Stimulated activated CD4-positive, alpha-beta T cell treated with anti-CD3 and anti-CD28 coated beads, TNF-alpha, amount 100 ng/mL, for 4 hours (primary cell): Measurements from ENCODE around the gene ABTB2.
A peak's percentile ranks its signal among the peaks of the same experiment; 100 is the strongest.

ENCODE experiments used
- DNase-seq, 3 experiments: peaks; one replicate each; pipeline ENCODE4 v3.0.0-alpha.2; 2020; ENCODE audit warnings: low read depth in 3 of 3

Gene ABTB2

DNA sequence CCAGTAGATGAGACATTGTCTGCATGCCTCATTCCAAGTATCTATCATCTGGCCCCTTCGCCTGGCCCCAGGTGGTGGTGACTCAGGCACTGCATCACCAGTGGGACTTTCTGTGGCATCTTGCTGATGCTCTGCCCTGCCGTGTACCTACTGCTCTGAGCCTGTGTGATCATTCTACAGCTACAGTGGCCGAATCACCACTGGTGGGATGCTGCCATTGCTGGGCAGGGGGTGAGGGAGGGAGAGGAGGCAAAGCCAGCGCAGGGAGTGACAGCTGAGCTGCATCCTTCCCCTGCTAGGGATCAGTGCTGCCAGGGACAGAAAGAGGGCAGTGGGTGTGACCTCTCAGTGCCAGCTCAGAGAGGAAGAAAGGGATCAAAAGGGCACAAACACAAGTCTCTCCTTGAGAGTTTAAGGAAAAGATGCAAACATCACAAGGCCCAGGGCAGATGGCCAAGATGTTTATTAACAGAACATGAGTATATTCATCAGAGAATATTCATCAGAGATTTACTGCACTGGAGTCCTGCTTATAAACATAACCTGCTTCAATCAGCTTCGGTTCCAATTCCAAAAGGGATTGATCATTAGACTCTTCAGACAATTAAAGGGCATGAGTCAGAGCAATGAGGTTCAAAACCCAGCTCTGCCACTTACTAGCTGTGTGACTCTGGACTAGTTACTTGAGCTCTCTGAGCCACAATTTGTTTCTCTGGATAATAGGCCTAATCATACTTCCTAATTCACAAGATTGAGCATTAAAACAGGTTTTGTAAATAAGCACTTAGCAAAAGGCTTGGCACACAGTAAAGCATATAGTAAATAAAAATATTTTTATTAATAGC, 142.6 kb downstream of the ABTB2 start:
- DNase-seq: peak; percentile 19 to 52 (median 52)

DNA sequence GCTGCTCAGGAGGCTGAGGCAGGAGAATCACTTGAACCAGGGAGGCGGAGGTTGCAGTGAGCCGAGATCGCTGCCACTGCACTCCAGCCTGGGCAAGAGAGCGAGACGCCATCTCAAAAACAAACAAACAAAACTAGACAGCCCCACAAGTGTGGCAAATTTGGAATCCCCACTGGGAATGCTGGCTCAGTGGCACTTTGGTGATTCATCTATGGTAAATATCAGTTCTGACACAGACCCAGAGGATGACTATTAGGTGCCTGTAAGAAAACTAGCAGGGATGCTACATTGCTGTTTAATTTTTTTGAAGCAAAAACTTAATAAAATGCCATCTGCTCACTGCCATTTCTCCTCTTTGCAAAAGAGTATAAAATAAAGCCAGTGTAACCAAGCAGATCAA, 144.4 kb downstream of the ABTB2 start:
- no peak for DNase-seq

DNA sequence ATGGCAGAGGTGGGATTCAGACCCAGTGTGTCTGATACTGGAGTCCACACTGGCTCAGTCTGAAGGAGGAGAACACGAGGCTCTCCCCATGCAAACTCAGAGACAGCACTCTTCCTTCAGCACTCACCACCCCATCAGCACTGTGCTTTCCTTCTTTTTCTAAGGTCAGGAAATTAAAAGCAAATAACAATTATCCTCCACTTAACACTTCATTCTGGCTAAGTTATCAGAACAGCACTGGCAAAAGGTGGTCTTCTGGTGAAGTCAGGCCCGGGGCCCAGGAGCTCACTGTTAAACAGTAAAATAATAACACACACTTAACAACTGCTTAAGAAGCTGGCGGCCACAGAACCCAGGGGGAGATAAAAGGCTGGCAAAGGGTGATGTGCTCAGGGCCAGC, 145.2 kb downstream of the ABTB2 start:
- no peak for DNase-seq

DNA sequence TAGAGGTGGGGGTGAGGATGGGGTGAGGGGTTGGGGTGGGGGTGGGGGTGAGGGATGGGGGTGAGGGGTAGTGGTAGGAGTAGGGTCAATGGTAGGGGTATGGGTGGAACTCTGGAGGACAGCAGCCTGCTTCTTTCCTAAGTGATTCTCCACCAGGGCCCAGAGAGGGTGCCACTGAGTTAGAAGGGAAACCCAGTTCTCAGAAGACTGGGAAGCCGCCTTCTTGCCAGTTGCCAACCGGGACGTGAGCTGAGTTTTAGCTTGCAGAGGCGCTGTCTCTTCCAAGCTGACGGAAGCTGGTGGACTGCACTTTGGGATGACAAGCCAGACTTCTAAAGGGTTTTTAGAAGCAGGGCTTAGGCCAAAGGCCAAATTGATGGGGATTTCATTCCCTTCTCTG, 148.0 kb downstream of the ABTB2 start:
- no peak for DNase-seq

DNA sequence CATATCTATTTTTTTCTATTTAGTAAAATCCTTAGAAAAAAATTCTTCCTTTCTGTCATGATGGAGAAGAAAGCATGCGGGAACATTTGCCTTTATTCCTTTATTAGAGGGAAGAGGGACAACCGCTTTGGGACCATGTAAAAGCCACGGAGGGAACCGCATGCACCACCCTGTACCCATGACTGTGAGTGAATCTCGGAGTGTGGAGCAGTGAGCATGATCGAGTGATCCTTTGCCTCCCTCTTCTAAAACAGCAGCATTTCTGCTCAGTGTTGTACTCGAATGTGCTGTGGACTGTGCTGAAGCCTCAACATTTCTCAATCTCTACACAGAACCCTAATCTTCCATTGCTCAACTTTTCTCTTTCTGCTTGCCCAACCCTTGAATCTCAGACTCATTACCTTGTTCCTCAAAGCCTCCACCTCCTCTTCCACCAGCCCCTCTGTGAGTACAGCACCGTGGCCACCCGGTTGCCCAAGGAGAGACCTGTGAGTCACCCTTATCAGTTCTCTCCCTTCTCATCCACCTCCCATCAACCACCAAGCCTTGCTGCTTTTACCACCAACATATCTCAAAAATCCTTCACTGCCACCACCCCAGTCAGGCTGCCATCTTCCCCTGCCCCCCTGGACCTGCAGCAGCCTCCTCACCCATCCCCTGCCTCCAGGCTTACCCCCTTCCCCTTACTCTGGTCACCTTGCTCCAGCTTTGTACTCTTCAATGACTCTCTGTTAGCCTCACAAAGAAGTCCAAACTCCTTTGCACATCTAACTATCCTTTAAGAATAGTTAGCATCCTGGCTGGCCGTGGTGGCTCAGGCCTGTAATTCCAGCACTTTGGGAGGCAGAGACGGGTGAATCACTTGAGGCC, 149.3 kb downstream of the ABTB2 start:
- DNase-seq: no peak

DNA sequence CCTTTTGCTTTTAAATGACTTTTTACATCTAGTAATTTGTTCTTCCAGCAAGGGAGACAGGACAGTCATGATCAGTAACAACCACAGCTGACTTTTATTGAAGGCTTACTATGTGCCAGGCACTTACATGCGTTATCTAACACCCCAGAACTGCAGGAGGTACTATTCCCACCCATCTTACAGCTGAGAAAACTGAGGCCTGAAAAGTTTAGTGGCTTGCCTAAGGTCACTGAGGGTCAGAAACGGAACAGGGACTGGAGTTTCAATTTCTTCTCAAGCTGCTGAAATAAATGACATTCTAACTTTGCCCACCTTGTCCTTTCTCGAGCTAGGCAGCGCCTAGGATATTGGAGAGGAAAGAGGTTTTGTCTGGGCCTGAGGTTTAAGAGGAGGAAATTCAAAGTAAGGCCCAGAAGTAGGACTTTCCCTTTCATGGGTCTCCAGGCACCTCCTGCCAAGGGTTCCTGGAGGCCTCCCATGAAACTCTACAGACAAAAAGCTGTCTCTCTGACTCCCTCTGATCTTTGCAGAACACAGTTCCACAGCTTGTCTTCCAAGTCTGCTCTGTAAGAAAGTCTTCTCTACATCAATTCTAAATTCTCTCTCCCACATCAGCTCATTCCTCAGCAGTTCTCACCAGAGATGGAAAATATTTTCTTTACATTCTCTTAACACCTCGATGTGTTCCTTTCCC, 150.2 kb downstream of the ABTB2 start:
- DNase-seq: no peak

DNA sequence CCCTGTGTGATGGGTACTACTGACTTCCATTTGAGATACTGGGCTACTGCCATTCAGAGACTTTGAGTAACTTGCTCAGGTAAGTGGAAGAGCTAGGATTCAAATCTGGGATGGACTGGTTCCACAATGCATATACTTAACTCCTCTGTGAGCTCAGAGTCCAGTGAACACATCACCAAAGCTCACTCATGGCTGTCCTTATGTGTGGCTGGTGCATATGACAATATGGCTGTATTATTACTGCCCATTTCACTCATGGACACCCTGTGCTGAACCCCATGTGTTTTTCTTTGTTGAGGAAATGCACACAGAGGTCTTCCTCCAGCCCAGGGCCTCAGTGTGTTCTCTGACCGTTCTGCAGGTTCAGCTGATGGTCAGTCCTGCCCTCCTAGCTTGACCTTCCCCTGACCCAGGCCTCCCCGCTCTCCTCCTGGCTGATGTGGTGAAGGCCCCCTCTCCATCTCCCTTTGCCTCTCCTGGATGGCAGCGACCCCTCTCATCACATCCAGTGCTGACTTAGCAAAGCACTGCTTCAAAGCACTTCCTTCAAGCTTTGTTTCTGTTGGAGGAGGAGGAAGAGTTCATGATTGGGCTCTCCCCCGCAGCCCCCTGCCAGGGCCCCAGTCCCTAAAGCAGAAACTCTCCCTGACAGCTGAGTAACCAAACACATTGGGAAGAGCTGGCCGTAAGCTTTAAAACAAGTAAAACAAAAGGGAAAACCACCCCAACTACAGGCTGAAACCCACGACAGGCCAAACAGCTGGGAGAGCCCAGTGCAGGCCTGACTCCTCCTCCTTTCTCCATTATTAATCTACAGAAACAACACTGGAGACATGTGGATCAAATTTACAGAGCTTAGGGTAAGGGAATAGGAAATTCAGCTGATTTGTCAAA, 151.2 kb downstream of the ABTB2 start:
- no peak for DNase-seq

DNA sequence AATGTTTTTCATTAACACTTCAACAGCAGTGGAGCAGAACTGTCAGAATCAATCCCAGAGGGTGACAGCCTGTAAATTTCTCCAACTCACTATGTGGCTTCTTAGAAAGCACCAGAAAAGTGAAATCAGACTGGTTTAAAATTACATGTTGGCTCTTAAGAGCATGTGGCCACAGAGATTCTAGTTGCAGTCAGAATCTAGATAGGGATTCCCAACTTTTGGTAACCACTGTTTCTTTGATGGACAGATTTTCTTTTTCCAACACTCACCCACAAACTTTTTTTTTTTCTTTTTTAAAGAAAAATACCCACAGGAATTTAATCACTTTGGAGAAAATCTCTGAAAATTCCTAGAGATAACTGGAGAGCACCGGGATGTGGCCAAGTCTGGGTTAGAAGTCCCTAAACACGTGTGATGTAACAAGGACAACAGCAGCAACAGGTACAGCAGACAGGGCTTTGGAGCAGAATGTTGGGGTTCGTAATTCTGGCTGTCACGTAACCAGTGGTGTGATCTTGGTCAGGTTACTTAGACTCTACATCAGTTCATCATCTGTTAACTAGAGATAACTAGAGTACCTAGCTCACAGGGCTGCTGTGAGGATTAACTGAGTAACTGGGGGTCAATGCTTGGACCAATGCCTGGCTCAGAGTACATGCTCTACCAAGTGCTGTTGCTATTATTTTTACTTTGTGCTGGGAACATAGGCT, 152.3 kb downstream of the ABTB2 start:
- no peak for DNase-seq

DNA sequence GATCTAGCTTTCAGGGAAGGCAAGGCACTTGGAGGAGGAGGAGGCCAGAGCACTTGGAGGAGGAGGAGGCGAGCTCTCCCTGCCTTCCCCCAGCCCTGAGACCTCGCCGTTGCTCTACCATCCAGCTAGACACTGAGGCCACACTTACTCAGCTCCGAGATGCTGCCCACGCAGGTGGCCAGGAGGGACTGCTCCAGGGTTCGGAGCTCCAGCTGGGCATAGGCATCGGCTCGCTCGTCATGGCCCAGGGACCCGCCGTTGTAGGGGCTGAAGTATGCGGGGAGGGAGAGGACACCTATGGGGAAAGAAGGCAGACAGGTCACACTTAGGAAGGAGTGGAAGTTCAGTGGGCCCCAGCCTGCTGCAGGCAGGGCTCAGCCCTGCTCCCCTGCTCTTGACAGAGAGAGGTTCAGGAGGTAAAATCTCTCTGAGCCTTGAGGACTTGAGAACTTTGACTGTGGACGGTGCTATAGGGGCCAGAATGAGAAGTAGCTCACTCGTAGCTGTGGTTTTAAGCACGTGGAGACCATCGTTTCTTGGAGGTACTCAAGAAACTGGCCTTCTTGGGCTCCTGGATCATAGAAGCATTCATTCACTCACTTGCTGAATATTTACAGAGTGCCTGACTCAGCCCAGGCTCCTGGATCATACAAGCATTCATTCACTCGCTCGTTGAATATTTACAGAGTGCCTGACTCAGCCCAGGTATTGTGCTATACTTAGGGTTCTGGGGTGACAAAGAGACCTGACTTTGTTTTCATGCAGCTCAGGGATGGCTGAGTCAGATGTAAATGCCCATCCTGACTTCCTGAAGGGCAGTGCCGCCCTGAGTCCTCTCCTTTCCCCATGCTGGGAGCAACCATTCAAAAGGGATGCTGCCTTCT, 153.2 kb downstream of the ABTB2 start:
- DNase-seq: no peak

DNA sequence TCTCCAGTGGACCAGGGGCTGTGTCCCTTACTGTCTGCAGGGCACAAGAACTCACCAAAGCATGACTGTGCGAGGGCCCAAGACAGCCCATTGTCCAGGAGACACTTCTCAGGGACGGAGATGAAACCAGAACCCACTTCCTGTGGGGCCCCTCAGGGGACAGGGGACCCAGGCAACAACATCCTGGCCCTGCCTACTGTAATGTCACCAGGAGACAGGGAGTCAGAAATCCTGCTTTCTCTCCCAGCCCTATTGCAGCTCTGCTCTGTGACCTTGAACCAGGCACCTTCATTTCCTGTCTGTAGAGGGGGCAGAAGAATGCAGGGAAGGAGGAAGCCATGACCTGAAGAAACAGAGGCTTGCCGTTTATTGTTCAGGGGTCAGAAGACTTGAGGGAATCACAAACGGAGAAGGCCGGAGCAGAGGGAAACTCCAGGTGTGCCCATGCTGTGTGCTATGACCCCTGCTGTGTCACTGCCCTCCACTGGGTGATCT, 154.4 kb downstream of the ABTB2 start:
- DNase-seq: no peak

DNA sequence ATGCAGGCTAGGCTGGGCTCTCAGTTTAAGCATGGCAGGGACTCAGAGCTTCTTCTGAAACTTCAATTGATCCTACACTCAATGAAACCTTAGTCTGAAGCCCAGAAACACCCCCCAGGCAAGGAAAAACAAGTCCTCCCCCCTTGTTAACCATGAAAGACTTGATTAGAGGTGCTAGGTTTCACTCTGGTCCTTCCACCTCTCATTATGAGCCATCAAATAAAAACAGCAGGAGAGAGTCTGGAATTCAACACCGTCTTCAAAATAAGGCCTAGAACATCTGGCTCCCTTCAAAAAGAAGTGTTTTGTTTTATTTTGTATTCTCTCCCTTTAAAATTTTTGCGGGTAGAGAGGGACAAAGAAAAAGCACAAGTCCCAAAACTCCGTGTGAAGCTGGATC, 156.7 kb downstream of the ABTB2 start:
- no peak for DNase-seq

DNA sequence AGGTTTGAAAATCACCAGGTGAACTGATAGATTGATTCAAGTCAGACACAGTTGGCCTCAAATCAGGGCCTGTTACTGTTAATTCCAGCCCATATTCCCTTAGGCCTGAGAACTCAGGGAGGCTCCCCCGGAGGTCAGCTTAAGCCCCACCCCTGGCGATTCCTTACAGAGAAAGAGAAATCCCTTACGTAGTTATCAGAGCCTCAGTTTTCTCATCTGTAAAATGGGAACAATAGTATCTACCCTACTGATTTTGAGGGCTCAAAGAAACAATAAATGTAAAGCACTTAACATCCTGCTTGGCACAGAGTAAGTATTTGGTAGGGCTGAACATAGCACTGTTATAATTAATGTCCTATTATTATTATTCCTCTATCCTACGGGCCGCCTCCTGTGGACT, 158.3 kb downstream of the ABTB2 start:
- no peak for DNase-seq

DNA sequence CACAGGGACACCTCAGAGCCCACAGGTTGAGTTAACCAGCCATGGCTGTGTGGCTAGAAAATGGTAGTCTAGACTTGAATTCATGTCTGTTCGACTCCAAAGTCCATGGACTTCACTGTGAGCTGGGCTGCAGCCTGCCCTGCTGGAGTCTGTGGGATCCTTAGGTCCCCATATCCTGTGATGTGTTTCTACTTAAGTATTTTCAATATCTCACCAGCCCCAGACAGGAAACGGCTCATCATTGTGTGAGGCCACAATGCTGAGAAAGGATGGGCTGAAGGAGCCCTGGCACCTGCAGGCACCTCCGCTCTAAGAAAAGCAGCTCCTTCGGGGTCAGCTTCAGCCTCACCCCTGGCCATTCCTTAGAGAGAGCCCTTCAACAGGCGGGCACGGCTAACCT, 159.3 kb downstream of the ABTB2 start:
- no peak for DNase-seq

DNA sequence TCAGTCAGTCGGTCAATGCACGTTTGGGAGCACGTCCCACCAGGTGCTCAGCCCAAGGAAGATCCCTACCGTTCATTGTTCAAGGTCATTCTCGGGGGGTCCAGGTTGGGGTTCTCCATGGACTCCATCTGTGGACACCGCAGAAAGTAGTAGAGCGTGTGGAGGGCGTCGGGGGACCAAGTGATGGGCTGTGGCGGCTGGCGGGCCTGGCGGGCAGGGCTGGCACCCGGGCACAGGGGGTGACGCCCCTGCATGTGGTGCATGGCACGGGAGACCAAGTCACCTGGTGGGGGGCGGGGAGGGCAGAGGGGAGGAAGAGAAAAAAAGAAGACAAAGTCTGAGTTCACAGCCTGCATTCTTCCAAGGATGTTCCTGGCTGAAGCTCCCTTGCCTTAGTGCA, 160.6 kb downstream of the ABTB2 start:
- DNase-seq: no peak

DNA sequence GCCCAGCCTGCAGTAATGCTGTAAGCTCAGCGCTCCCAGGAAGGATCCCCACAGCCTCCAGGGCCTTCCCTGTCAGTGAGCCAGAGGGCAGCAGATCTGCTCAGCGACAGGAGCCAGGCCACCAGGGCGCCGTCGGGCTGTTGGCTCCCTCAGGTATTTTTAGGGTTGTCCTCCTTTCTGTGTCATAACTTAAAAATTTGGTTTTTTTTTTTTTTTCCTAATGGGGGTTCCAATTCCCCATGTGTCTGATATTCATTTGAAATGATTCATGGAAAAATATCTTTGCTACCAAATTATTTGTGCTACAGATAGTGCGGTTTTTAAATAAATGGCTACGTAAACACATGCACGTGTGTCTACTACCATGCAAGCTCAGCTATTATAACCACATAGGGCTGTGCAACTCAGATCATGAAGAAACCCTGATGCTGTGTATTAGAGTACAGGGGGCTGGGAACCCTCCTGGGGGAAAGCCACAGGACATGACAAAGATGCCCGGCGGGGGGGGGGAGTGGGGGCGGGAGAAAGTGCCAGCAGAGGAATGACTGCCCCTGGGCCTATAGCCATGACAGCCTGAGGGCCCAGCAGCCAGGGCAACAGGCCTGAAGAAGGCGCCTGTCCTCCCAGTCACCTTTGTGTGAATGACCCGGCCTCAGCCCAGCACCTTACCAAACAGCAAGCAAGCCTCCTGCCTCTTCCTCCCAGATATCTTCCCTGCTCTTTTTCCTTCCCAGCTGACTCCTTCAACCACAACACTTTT, 163.1 kb downstream of the ABTB2 start:
- no peak for DNase-seq

DNA sequence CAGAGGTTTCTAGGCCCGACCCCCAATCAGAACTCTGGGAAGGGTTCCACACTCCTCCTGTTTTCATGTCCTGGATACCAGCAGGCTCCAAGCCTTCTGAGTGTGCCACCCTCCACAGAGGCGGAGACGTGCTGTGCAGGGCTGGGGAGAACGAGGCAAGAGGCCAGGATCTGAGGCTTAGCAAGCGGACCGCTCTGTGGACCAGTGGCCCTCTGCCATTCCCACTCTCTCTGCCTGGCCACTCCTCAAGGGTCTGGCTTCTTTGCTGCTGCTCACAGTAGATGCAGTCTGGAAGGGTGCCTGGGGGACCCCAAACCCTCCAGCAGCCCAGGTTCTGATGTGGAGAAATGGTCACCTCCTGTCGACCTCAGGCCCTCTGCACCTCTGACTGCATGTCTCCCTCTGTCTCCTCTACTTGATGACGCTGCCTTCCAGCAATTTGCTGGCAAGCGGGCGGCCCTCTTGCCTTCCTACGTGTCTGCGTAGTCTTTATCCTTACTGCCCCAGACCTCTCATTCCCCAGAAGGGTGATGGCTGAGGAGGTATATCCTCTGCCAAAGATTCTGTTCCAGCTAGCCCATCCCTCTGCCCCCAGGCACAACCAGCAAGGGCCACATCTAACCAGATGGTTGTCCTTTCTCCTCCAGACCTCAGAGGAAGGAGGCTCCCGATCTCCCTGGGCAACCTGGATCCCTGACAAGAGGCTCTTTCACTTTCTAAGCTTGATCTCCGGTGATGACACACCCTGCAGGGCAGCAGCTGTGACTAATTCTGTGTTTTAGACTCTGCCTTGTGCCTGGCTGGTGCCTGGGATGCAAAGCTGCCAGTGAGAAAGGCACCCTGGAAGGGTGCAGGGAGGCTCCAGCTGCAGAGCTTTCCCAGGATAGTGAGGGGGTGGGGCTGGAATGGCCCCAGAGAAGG, 165.1 kb downstream of the ABTB2 start:
- no peak for DNase-seq

DNA sequence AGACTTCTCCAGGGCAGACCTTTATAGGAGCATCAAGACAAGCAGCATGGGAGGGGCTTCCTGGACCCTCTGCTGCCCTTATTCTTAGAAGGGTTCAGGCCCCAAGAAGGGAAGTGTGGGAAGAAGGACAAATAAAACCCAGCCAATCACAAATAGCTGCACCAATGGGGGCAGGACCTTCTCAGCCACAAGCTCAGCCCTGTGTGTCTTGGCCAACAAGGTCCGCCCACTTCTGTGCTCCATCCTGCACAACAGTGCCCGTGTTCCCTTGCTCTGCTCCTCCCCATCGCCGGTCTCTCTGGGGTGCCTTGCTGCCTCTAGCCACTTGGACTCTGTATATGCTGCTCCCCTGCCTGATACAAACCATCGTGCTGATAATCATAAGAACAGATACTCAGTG, 166.2 kb downstream of the ABTB2 start:
- no peak for DNase-seq
